ENCODE data around the gene NDUFS8. TPM values are rescaled to one million over a fixed set of nuclear protein-coding genes. Genes with fewer than 3 reads are reported as not detected.
"Not testable (repeated sequence)": the region's sequence is repeated elsewhere in the genome, so short reads cannot be mapped to it uniquely, and the experiment has no call there.

Gene NDUFS8
- 309 and 334 TPM in 2 replicates for total RNA-seq (2022)
- Bru-seq, nascent RNA: percentile 85 among the genes with signal in this experiment
- percentile 77 among the genes with signal in this experiment for BruChase-seq, experiment 1, labeled RNA remaining after a 2-hour chase
- percentile 83 among the genes with signal in this experiment for BruChase-seq, experiment 2, labeled RNA remaining after a 6-hour chase
- long read RNA-seq, transcript NDUFS8-201 (7 exons, 791 nt): major isoform, 400 of 538 reads
- long read RNA-seq, transcript NDUFS8-208 (7 exons, 814 nt): minor isoform, 14 of 538 reads
- long read RNA-seq, transcript NDUFS8-207 (7 exons, 689 nt): minor isoform, 9 of 538 reads
- long read RNA-seq, partial matches to known transcripts: 37 of 538 reads
- long read RNA-seq, other reads (novel, unspliced or antisense): 70 of 538 reads

DNA sequence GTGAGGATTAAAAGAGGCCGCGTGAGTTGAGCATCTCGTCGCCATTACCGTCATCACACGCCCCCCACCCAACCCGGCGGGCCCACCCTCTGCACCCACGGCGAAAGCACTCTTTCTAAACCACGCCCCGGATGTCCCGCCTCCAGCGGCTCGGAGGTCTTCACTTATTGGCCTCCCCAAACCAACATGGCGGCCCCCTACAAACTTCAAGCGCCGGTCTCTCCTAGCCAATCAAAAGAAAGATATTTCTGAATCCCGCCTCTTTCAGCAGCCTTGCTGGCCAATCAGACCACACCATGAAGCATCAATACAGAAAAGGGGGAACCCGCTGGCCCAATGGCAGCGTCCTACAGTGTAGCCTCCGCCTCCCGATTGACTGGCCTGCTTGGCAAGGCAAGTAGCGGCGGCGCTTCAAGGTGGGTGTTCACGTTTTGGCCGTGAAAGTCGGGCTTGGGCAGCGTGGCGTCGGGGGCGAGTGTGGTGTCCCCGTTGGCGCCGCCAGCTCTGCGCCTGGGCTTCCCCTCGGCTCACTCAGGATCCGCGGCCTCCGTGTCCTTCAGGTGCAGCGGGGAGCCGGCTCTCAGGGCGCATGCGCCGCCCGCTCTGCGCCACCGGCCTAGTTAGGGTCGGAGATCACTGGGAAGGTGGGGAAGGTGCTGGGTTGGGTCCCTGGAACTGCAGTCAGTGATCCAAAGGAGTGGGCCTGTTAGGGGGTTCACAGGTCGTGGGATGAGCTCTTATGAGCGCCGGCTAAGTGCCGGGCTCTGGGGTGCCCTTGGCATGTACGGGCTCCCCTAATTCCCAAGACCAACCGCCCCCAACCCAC, at the start of gene NDUFS8:
Gene NDUFS8, plus strand, starts transcription at position 364 of the 826 bp plus-strand sequence. CDS start 1,471 bp downstream, outside the sequence.
- POLR2A ChIA-PET: no interaction called here
- Mint-ChIP-seq H3K27me3 (ENCODE audit: insufficient read depth, unreplicated experiment) (no peaks in the 10 kb centered on the region), H3K9me3 (ENCODE audit: unreplicated experiment) (no peaks in the 10 kb centered on the region), H3K4me1 (ENCODE audit: low read depth, unreplicated experiment) (peaks cover 12% of the 10 kb centered on the region), H3K27ac (ENCODE audit: unreplicated experiment) (peak within 1 kb of the TSS; percentile 90), H3K36me3 (ENCODE audit: insufficient read depth, unreplicated experiment) (peaks cover 25% of the 10 kb centered on the region), H3K4me3 (ENCODE audit: unreplicated experiment) (peak within 1 kb of the TSS; percentile 85)
- Histone ChIP-seq H3K9me3 (no peaks in the 10 kb centered on the region), H3K27me3 (replicated peaks; ENCODE audit: control insufficient read depth, insufficient read depth, low read length) (no peaks in the 10 kb centered on the region), H3K4me3 (ENCODE audit: low read depth, low read length) (peak within 1 kb of the TSS; percentile 98), H3K36me3 (ENCODE audit: control insufficient read depth, insufficient read depth, low read length) (peaks cover 4% of the 10 kb centered on the region), H3K4me1 (peaks cover 13% of the 10 kb centered on the region)
- BruUV-seq (replicated peaks): no TSS peak
- DNase-seq: peak; percentile 99 to 100
- CTCF ChIA-PET: interaction anchor here (0.7 to 2.0 kb wide), 2 partner anchors 21 to 747 kb away, joined by 4 to 5 read pairs; partner anchors contain the start of gene ALDH3B1
- intact Hi-C loops (cut with micrococcal nuclease; ENCODE audit: unreplicated experiment): loop anchor here (1.0 to 5.0 kb wide), 2 partner anchors 20 to 92 kb away; partner anchors contain the start of genes ALDH3B1 and CHKA
- TF ChIP-seq, protein P1, sequence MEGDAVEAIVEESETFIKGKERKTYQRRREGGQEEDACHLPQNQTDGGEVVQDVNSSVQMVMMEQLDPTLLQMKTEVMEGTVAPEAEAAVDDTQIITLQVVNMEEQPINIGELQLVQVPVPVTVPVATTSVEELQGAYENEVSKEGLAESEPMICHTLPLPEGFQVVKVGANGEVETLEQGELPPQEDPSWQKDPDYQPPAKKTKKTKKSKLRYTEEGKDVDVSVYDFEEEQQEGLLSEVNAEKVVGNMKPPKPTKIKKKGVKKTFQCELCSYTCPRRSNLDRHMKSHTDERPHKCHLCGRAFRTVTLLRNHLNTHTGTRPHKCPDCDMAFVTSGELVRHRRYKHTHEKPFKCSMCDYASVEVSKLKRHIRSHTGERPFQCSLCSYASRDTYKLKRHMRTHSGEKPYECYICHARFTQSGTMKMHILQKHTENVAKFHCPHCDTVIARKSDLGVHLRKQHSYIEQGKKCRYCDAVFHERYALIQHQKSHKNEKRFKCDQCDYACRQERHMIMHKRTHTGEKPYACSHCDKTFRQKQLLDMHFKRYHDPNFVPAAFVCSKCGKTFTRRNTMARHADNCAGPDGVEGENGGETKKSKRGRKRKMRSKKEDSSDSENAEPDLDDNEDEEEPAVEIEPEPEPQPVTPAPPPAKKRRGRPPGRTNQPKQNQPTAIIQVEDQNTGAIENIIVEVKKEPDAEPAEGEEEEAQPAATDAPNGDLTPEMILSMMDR (IDR thresholded peaks at IDR 0.05; ENCODE audit: insufficient read depth in 1 of 2, low read depth in 1 of 2, low read length in 1 of 2, severe bottlenecking in 1 of 2, unreplicated experiment in 1 of 2): no peak

DNA sequence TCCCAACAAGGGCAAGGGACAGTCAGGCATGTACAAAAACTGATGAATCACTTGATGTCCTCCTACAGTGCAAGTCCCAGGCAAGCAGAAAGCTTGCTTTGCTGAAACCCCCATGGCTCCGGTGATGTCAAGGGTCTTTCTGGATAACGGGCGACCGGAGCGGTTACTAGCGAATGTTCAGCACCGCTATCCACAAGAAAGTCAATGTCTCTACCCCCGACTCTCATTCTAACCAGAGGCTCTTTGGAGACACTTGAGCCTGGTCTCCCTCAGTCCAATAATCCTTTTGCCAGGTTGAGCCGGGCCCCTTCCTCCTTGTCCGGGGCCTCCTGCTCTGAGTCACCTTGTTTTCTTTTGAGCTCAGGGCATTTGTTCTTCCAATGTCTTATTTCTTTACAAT, 49.3 kb upstream of the NDUFS8 start:
- H3K36me3 ChIP-seq (ENCODE audit: control insufficient read depth, insufficient read depth, low read length); DNase-seq; H3K27ac Mint-ChIP-seq (ENCODE audit: unreplicated experiment); H3K27me3 ChIP-seq (replicated peaks; ENCODE audit: control insufficient read depth, insufficient read depth, low read length); BruUV-seq (replicated peaks); H3K4me3 ChIP-seq (ENCODE audit: low read depth, low read length); H3K4me3 Mint-ChIP-seq (ENCODE audit: unreplicated experiment); H3K9me3 ChIP-seq; H3K36me3 Mint-ChIP-seq (ENCODE audit: insufficient read depth, unreplicated experiment); H3K4me1 ChIP-seq; POLR2A ChIA-PET; intact Hi-C loops (cut with micrococcal nuclease; ENCODE audit: unreplicated experiment); H3K9me3 Mint-ChIP-seq (ENCODE audit: unreplicated experiment); H3K27me3 Mint-ChIP-seq (ENCODE audit: insufficient read depth, unreplicated experiment): not testable (repeated sequence)
- peaks cover 27% of the 10 kb centered on the region for H3K4me1 Mint-ChIP-seq (ENCODE audit: low read depth, unreplicated experiment)
- CTCF ChIA-PET: interaction anchor here (1.7 kb wide), 1 partner anchor 26 kb away, joined by 7 read pairs; no protein-coding TSS in a partner anchor

DNA sequence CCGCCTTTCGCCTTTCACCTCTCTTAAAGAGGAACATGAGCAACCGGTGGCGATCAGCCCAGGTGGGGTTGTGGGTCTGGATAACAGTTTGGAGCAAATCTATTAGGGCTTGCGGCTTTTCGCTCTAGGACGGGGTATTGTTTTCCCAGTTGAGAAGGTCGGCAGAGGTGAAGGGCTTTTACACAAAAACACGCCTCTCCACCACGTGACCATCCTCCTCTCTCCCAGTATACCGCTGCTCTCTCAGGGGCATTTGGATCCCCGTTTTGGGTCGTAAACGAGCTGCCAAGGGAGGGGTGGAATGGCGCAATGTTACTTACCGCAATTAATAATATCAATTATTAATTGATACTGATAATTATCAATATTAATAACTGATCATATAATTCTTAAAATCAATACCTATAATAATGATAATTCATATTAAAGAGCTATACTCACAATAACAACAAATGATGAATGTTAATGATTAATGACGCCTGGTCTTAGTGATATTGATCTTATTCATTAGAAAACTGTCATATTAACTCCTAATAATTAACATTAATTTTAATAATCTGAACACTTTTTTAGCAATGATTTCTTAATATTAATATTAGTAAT, 48.1 kb upstream of the NDUFS8 start:
- H3K4me3 Mint-ChIP-seq (ENCODE audit: unreplicated experiment); H3K4me3 ChIP-seq (ENCODE audit: low read depth, low read length); CTCF ChIA-PET; H3K27ac Mint-ChIP-seq (ENCODE audit: unreplicated experiment); H3K36me3 Mint-ChIP-seq (ENCODE audit: insufficient read depth, unreplicated experiment); H3K9me3 Mint-ChIP-seq (ENCODE audit: unreplicated experiment); H3K9me3 ChIP-seq; intact Hi-C loops (cut with micrococcal nuclease; ENCODE audit: unreplicated experiment); H3K27me3 Mint-ChIP-seq (ENCODE audit: insufficient read depth, unreplicated experiment); POLR2A ChIA-PET; BruUV-seq (replicated peaks); H3K27me3 ChIP-seq (replicated peaks; ENCODE audit: control insufficient read depth, insufficient read depth, low read length); H3K4me1 ChIP-seq; DNase-seq; H3K36me3 ChIP-seq (ENCODE audit: control insufficient read depth, insufficient read depth, low read length): not testable (repeated sequence)
- peaks cover 27% of the 10 kb centered on the region for H3K4me1 Mint-ChIP-seq (ENCODE audit: low read depth, unreplicated experiment)

All from Caco-2 (cell line).